DMS 273 (cell line): ENCODE results near the gene EIF5.

ENCODE experiments used
- DNase-seq: peaks from one replicate; lab custom pipeline; 2025; ENCODE audit not compliant: unreplicated experiment; lab: John Stamatoyannopoulos, UW

The EIF5 gene

GRCh38 chr14:103333754-103334643 is at the start of gene EIF5:
Gene EIF5 (plus strand): TSS chr14:103334237. CDS start chr14:103335861, 1,624 bp downstream.
- peak; percentile 99 for DNase-seq

GRCh38 chr14:103284574-103285467 is 49.2 kb upstream of the EIF5 start:
- DNase-seq: no peak

GRCh38 chr14:103286460-103286859 is 47.6 kb upstream of the EIF5 start:
- DNase-seq: no peak

- DNase-seq: no peak
Measured at GRCh38 chr14:103286968-103287850, 46.8 kb upstream of the EIF5 start.

DNA sequence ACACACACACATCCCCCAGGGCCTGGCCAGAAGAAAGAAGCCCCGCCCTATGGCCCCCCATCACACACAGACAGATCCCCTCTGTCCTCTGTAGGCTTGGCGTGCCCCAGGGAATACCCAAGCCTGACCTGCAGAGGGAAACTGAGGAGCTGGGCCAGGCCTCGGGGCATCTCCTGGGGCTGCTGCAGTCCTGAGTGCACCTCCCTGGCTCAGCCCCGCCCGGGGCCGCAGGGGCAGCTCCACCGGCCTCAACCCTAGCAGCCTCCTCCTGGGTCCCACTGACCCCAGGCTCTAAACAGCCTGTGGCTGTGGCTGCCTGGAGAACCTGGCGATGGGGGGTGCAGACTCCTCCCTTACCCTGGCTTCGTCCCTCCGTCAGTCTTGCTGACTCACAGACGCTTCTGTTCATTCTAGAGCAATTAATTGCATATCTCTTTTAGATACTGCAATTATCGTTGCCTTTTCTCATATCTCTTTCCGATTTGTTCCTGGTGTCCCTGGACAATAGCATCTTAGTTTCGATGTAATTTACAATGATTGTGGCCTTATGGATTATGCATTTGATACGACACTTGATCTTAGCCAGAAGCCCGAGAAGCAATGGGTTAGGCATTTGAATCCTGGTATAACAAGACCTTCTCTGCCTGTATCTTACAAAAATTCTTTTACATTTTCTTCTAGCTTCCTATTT is 45.8 kb upstream of the EIF5 start:
- no peak for DNase-seq

- no peak for DNase-seq
Measured at GRCh38 chr14:103290056-103290455, 44.0 kb upstream of the EIF5 start.

DNA sequence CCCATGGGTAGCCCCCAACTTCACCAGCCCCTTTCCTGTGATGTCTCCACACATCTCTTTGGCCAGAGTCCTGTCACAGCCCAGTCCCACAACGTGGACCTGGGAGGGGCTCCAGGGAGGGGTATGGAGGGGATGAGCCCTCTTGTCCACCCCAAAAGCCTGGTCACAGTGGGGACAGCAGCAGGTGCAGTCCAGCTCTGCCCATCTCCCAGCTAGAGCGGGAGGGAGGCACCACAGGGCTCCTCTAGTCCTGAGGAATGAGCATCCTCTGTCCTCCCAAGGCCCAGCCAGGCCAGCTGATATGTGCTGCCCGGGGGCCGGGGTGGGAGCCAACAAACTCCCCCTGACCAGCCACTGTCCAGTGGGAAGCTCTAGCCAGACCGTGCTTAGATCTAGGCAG is 43.5 kb upstream of the EIF5 start:
- no peak for DNase-seq

GRCh38 chr14:103290961-103291360 is 43.1 kb upstream of the EIF5 start:
- no peak for DNase-seq

DNA sequence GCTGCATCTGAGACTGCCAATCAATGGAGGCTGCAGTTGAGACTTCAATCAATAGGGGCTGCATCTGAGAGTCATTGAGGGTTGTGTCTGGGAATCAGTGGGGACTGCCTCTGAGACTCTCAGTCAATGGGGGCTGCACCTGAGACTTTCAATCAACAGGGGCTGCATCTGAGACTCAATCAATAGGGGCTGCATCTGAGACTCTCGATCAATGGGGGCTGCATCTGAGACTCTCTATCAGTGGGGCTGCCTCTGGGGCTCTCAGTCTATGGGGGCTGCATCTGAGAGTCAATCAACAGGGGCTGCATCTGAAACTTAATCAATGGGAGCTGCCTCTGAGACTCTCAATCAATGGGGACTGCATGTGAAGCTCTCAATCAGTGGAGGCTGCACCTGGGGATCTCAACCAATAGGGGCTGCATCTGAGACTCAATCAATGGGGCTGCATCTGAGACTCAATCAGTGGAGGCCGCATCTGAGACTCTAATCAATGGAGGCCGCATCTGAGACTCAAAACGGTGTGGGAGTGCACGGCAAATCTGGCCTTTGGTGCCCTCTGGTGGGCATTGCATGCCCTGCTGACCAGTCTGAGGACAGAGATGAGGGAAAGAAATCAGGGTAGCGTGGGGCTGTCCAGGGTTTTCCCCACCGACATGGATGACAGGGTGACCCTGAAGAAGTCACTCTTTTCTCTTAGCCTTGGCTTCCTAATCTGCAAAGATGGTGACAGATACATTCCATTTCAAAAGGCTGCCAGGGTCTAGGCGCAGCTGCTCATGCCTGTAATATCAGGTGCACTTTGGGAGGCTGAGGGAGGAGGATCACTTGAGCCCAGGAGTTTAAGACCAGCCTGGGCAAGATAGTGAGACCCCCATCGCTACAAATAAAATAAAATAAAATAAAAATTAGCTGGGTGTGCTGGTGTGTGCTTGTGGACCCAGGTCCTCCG is 41.3 kb upstream of the EIF5 start:
- peak; percentile 90 for DNase-seq

- no peak for DNase-seq
Measured at GRCh38 chr14:103293465-103293864, 40.6 kb upstream of the EIF5 start.

DNA sequence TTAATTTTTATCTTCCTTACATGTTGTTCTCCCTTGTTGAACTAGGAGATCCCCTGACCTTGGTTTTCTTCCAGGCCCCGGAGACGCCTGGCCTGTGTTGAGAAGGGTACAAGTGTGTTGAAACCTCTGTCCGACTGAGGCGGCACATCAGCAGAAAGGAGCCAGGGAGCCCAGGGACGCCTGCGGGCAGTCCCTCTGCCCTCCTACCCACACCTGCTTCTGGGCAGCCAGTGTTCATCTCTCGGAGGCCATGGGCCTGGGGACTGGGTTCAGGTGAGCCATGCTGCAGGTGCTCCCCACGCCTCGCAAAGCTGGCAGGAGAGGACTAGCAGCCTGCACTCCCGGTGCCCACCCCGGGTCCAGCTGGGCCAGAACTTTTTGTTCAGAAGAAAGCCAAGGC is 39.9 kb upstream of the EIF5 start:
- DNase-seq: no peak

DNA sequence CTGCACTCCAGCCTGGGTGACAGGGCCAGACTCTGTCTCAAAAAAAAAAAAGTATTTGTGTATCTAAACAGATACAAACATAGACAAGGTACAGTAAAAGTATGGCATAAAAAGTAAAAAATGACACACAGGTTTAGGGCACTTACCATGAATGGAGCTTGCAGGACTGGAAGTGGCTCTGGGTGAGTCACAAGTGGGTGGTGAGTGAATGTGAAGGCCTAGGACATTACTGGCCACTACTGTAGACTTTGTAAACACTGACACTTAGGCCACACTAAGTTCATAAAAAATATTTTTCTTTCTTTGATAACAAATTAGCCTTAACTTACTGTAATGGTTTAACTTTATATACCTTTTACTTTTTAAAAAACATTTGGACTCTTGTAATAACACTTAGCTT is 38.0 kb upstream of the EIF5 start:
- DNase-seq: no peak

- no peak for DNase-seq
Measured at GRCh38 chr14:103296987-103297386, 37.0 kb upstream of the EIF5 start.

DNA sequence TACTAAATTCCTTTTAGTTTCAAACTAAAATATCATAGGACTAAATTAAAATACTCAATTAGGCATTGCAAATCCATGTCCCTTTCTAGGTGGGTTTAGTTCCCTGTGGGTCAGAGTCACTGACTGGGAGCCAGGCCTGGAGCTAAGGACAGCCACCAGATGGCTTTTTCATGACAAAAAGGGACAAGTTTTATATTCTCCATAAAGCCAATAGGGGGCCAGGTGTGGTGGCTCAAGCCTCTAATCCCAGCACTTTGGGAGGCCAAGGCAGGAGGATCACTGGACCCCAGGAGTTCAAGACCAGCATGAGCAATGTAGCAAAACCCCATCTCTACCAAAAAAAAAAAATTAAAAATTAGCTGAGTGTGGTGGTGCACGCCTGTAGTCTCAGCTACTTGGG is 35.4 kb upstream of the EIF5 start:
- DNase-seq: no peak

GRCh38 chr14:103301512-103302354 is 32.3 kb upstream of the EIF5 start:
- no peak for DNase-seq

- DNase-seq: no peak
Measured at GRCh38 chr14:103302966-103303365, 31.1 kb upstream of the EIF5 start.

DNA sequence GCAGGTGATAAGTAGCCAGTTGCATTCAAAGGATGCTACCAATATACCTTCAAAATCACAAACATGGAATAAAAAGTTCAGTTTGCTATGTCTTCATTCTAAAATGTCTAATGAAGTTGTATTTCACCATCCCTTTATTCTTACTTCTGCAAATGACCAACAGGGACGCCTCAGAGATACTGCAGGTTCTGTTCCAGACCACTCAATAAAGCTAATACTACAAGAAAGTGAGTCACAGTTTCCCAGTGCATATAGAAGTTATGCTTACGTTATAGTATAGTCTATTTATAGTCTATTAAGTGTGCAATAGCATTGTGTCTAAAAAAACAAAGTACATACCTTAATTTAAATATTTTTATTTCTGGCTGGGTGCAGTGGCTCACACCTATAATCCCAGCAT is 29.3 kb upstream of the EIF5 start:
- no peak for DNase-seq
